ENCODE data around the gene ATAD3A. TPM values are rescaled to one million over a fixed set of nuclear protein-coding genes. Genes with fewer than 3 reads are reported as not detected.
"Not testable (repeated sequence)": the region's sequence is repeated elsewhere in the genome, so short reads cannot be mapped to it uniquely, and the experiment has no call there.

Gene ATAD3A
- 10 to 100 TPM; 18.3 to 29.3 (median 25.2) TPM for total RNA-seq

- TF ChIP-seq EP300 (IDR thresholded peaks at IDR 0.05) (no peak), POLR2A (IDR thresholded peaks at IDR 0.05; ENCODE audit: low read depth) (peak; percentile 49), POLR2AphosphoS5 (IDR thresholded peaks at IDR 0.05) (peak; percentile 93 to 99), CTCF (IDR thresholded peaks at IDR 0.05) (peak in 1 of 3 experiments; percentile 27)
- peak; percentile 99 for DNase-seq (ENCODE audit: extremely low spot score)
- Histone ChIP-seq H3K4me1 (peaks cover 9 to 22% (median 19%) of the 10 kb centered on the region in 4 donors), H3K4me3 (peak within 1 kb of the TSS; percentile 73 to 88 (median 80)), H3K36me3 (peaks cover 0 to 17% (median 11%) of the 10 kb centered on the region in 4 donors), H3K27ac (replicated peaks in 1 of 4) (peak within 1 kb of the TSS; percentile 93 to 96 (median 94)), H3K9me3 (no peaks in the 10 kb centered on the region), H3K27me3 (no peaks in the 10 kb centered on the region)
- intact Hi-C loops (cut with DNase I), result no loop called here
- 0% methylated on average over 16 of the region's 99 CpGs for WGBS
These were observed at the start of gene ATAD3A for GRCh38 chr1:1511533-1512285. Gene ATAD3A (plus strand): TSS chr1:1512162. CDS start chr1:1512269, 107 bp downstream.

- peak overlapping the region in 2 of 4 donors; percentile 19 to 31 for H3K4me3 ChIP-seq
- intact Hi-C loops (cut with DNase I), result no loop called here
- peaks cover 0 to 4% (median 0%) of the 10 kb centered on the region in 4 donors for H3K27me3 ChIP-seq
- 70% methylated on average over 8 of the region's 26 CpGs for WGBS
- no peaks in the 10 kb centered on the region for H3K36me3 ChIP-seq
- H3K9me3 ChIP-seq, result no peaks in the 10 kb centered on the region
- H3K4me1 ChIP-seq, result peaks cover 0 to 4% (median 0%) of the 10 kb centered on the region in 4 donors
- DNase-seq (ENCODE audit: extremely low spot score), result no peak
- H3K27ac ChIP-seq (replicated peaks in 1 of 4), result no peak overlapping the region
- TF ChIP-seq EP300 (IDR thresholded peaks at IDR 0.05) (no peak), POLR2A (IDR thresholded peaks at IDR 0.05; ENCODE audit: low read depth) (no peak), CTCF (IDR thresholded peaks at IDR 0.05) (no peak), POLR2AphosphoS5 (IDR thresholded peaks at IDR 0.05) (no peak)
These were observed 49.5 kb upstream of the ATAD3A start for GRCh38 chr1:1462318-1462966.

GRCh38 chr1:1463312-1463711 is 48.6 kb upstream of the ATAD3A start:
- no peak for DNase-seq (ENCODE audit: extremely low spot score)
- Histone ChIP-seq H3K27me3 (peaks cover 0 to 4% (median 0%) of the 10 kb centered on the region in 4 donors), H3K27ac (replicated peaks in 1 of 4) (no peak overlapping the region), H3K36me3 (no peaks in the 10 kb centered on the region), H3K4me3 (no peak overlapping the region), H3K4me1 (peaks cover 0 to 4% (median 0%) of the 10 kb centered on the region in 4 donors), H3K9me3 (no peaks in the 10 kb centered on the region)
- TF ChIP-seq POLR2AphosphoS5 (IDR thresholded peaks at IDR 0.05) (no peak), EP300 (IDR thresholded peaks at IDR 0.05) (no peak), CTCF (IDR thresholded peaks at IDR 0.05) (no peak), POLR2A (IDR thresholded peaks at IDR 0.05; ENCODE audit: low read depth) (no peak)
- WGBS, result 93% methylated on average over 7 of the region's 7 CpGs
- intact Hi-C loops (cut with DNase I), result no loop called here

- H3K9me3 ChIP-seq; H3K27me3 ChIP-seq; H3K4me3 ChIP-seq; H3K27ac ChIP-seq (replicated peaks in 1 of 4); H3K36me3 ChIP-seq; DNase-seq (ENCODE audit: extremely low spot score); intact Hi-C loops (cut with DNase I): not testable (repeated sequence)
- peaks cover 16 to 23% (median 19%) of the 10 kb centered on the region in 4 donors for H3K4me1 ChIP-seq
- 79% methylated on average over 15 of the region's 44 CpGs for WGBS
These were observed 43.6 kb upstream of the ATAD3A start for GRCh38 chr1:1468196-1468985.

All from esophagus muscularis mucosa (tissue), 4 donors.